HTR-8/SVneo (cell line): ENCODE measurements around the gene CTNND2.
A peak's percentile ranks its signal among the peaks of the same experiment; 100 is the strongest.

ENCODE experiments used
- DNase-seq: peaks from one replicate; pipeline ENCODE4 v3.0.0; 2011; ENCODE audit warnings: low spot score, mixed read lengths; ENCODE audit not compliant: insufficient read length
- FAIRE-seq: peaks from 2 replicates; lab custom pipeline; 2011; peaks lifted over from hg19 to GRCh38; lab: Jason Lieb, UNC

The CTNND2 gene

GRCh38 chr5:10988622-10989021 is 915.6 kb downstream of the CTNND2 start:
- DNase-seq, result no peak
- no peak for FAIRE-seq

- FAIRE-seq, result peak; percentile 69
- DNase-seq, result peak; percentile 67
Measured at GRCh38 chr5:10987925-10988504, 916.2 kb downstream of the CTNND2 start.

- DNase-seq (no peak), FAIRE-seq (no peak)
Measured at GRCh38 chr5:10987276-10987924, 916.8 kb downstream of the CTNND2 start.

GRCh38 chr5:10985721-10986110 is 918.5 kb downstream of the CTNND2 start:
- DNase-seq (no peak), FAIRE-seq (no peak)

GRCh38 chr5:10985091-10985720 is 919.0 kb downstream of the CTNND2 start:
- DNase-seq (no peak), FAIRE-seq (no peak)

- no peak for FAIRE-seq
- DNase-seq, result no peak
Measured at GRCh38 chr5:10984021-10984715, 920.1 kb downstream of the CTNND2 start.

- DNase-seq (no peak), FAIRE-seq (no peak)
Measured at GRCh38 chr5:10982626-10983025, 921.6 kb downstream of the CTNND2 start.

GRCh38 chr5:10981932-10982331 is 922.3 kb downstream of the CTNND2 start:
- DNase-seq (no peak), FAIRE-seq (no peak)

- no peak for FAIRE-seq
- DNase-seq, result no peak
Measured at GRCh38 chr5:10977011-10977410, 927.2 kb downstream of the CTNND2 start.

GRCh38 chr5:10975945-10976344 is 928.3 kb downstream of the CTNND2 start:
- FAIRE-seq, result no peak
- no peak for DNase-seq

GRCh38 chr5:10974850-10975249 is 929.4 kb downstream of the CTNND2 start:
- FAIRE-seq (no peak), DNase-seq (no peak)

GRCh38 chr5:10973316-10973715 is 930.9 kb downstream of the CTNND2 start:
- FAIRE-seq, result no peak
- no peak for DNase-seq

- DNase-seq (no peak), FAIRE-seq (no peak)
Measured at GRCh38 chr5:10969684-10970180, 934.5 kb downstream of the CTNND2 start.

- no peak for DNase-seq
- FAIRE-seq, result no peak
Measured at GRCh38 chr5:10964806-10965205, 939.4 kb downstream of the CTNND2 start.

GRCh38 chr5:10958728-10959127 is 945.5 kb downstream of the CTNND2 start:
- FAIRE-seq, result no peak

GRCh38 chr5:10949856-10950630 is 954.2 kb downstream of the CTNND2 start:
- DNase-seq (no peak), FAIRE-seq (peak; percentile 69)

More at GRCh38 chr5:10958728-10959127, 945.5 kb downstream of the CTNND2 start:
- no peak for DNase-seq

- DNase-seq (no peak), FAIRE-seq (no peak)
Measured at GRCh38 chr5:10946050-10946449, 958.2 kb downstream of the CTNND2 start.

- FAIRE-seq, result no peak
- DNase-seq, result no peak
Measured at GRCh38 chr5:10941900-10942299, 962.3 kb downstream of the CTNND2 start.

- DNase-seq (no peak), FAIRE-seq (no peak)
Measured at GRCh38 chr5:10936081-10936855, 968.0 kb downstream of the CTNND2 start.
